ENCODE results near the gene SCN2B.

Gene SCN2B

GRCh38 chr11:118152552-118153471, 23.6 kb downstream of the SCN2B start, which contains the start of gene SCN4B:
Gene SCN4B, minus strand, starts transcription at chr11:118152823. Its CDS starts 150 bp downstream, at chr11:118152673.
- no peak for DNase-seq (ENCODE audit: low spot score)

- DNase-seq (ENCODE audit: low spot score), result no peak
Measured at GRCh38 chr11:118152020-118152551, 24.4 kb downstream of the SCN2B start.

- DNase-seq (ENCODE audit: low spot score), result no peak
Measured at GRCh38 chr11:118151431-118151830, 25.0 kb downstream of the SCN2B start.

- no peak for DNase-seq (ENCODE audit: low spot score)
Measured at GRCh38 chr11:118149493-118149892, 26.9 kb downstream of the SCN2B start.

GRCh38 chr11:118148856-118149255, 27.6 kb downstream of the SCN2B start:
- DNase-seq (ENCODE audit: low spot score), result no peak

- DNase-seq (ENCODE audit: low spot score), result no peak
Measured at GRCh38 chr11:118148240-118148639, 28.2 kb downstream of the SCN2B start.

- DNase-seq (ENCODE audit: low spot score), result no peak
Measured at GRCh38 chr11:118147502-118147901, 28.9 kb downstream of the SCN2B start.

GRCh38 chr11:118146554-118146953, 29.9 kb downstream of the SCN2B start:
- no peak for DNase-seq (ENCODE audit: low spot score)

GRCh38 chr11:118145285-118146227, 30.9 kb downstream of the SCN2B start:
- peak; percentile 62 for DNase-seq (ENCODE audit: low spot score)

GRCh38 chr11:118144301-118145268, 31.9 kb downstream of the SCN2B start:
- DNase-seq (ENCODE audit: low spot score), result no peak

GRCh38 chr11:118143661-118144185, 32.7 kb downstream of the SCN2B start:
- no peak for DNase-seq (ENCODE audit: low spot score)

GRCh38 chr11:118142809-118143208, 33.6 kb downstream of the SCN2B start:
- DNase-seq (ENCODE audit: low spot score), result no peak

GRCh38 chr11:118142081-118142480, 34.4 kb downstream of the SCN2B start:
- DNase-seq (ENCODE audit: low spot score), result no peak

GRCh38 chr11:118139578-118139977, 36.9 kb downstream of the SCN2B start:
- DNase-seq (ENCODE audit: low spot score), result no peak

- no peak for DNase-seq (ENCODE audit: low spot score)
Measured at GRCh38 chr11:118138839-118139420, 37.5 kb downstream of the SCN2B start.

- no peak for DNase-seq (ENCODE audit: low spot score)
Measured at GRCh38 chr11:118136801-118137200, 39.6 kb downstream of the SCN2B start.

GRCh38 chr11:118136341-118136740, 40.1 kb downstream of the SCN2B start:
- DNase-seq (ENCODE audit: low spot score), result no peak

GRCh38 chr11:118135796-118136165, 40.7 kb downstream of the SCN2B start:
- no peak for DNase-seq (ENCODE audit: low spot score)

- DNase-seq (ENCODE audit: low spot score), result no peak
Measured at GRCh38 chr11:118135051-118135795, 41.2 kb downstream of the SCN2B start.

GRCh38 chr11:118133816-118134215, 42.6 kb downstream of the SCN2B start:
- no peak for DNase-seq (ENCODE audit: low spot score)

Data from hematopoietic multipotent progenitor cell treated with erythropoietin and hydrocortisone succinate and interleukin-3 and kit ligand, for 15 days (in vitro differentiated cells).